Measurements from ENCODE around the gene PVR.
"Not testable (repeated sequence)": the region's sequence is repeated elsewhere in the genome, so short reads cannot be mapped to it uniquely, and the experiment has no call there.

PVR gene

DNA sequence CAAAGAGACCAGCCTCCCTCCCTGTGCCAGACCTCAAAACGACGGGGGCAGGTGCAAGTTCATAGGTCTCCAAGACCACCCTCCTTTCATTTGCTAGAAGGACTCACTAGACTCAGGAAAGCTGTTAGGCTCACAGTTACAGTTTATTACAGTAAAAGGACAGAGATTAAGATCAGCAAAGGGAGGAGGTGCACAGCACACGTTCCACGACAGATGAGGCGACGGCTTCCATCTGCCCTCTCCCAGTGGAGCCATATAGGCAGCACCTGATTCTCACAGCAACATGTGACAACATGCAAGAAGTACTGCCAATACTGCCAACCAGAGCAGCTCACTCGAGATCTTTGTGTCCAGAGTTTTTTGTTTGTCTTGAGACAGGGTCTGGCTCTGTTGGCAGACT lies 18.2 kb downstream of the PVR start:
- DNase-seq (no peak), ATAC-seq (replicated peaks) (no peak)
- Mint-ChIP-seq H3K27ac (no peak overlapping the region), H3K9me3 (no peaks in the 10 kb centered on the region), H3K36me3 (ENCODE audit: insufficient read depth) (no peaks in the 10 kb centered on the region), H3K4me3 (no peak overlapping the region), H3K4me1 (ENCODE audit: low read depth in 2 of 2) (peaks cover 0 to 5% of the 10 kb centered on the region in 2 donors), H3K27me3 (peaks cover 0 to 34% of the 10 kb centered on the region in 2 donors)

DNA sequence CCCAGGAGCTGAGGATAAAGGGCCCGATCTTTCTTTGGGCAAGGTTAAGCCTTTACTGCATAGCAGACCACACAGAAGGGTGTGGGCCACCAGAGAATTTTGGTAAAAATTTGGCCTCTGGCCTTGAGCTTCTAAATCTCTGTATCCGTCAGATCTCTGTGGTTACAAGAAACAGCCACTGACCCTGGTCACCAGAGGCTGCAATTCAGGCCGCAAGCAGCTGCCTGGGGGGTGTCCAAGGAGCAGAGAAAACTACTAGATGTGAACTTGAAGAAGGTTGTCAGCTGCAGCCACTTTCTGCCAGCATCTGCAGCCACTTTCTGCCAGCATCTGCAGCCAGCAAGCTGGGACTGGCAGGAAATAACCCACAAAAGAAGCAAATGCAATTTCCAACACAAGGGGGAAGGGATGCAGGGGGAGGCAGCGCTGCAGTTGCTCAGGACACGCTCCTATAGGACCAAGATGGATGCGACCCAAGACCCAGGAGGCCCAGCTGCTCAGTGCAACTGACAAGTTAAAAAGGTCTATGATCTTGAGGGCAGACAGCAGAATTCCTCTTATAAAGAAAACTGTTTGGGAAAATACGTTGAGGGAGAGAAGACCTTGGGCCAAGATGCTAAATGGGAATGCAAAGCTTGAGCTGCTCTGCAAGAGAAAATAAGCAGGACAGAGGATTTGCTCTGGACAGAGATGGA lies 19.1 kb downstream of the PVR start:
- peaks cover 0 to 25% of the 10 kb centered on the region in 2 donors for H3K27me3 Mint-ChIP-seq
- DNase-seq, result no peak
- H3K36me3 Mint-ChIP-seq (ENCODE audit: insufficient read depth), result no peaks in the 10 kb centered on the region

DNA sequence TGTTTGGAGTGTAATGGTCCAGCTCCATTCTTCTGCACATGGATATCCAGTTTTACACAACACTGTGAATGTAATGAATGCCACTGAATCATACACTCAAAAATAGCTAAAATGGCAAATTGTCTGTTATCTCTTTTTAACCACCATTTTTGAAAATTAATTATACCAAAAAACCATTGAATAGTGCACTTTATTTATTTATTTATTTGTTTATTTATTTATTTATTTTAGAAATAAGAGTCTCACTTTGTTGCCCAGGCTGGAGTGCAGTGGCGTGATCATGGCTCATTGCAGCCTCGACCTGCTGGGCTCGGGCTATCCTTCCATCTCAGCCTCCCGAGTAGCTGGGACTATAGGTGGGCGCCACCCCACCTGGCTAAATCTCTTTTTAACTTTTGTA lies 20.3 kb downstream of the PVR start:
- DNase-seq (no peak), ATAC-seq (replicated peaks) (no peak)
- Mint-ChIP-seq H3K9me3 (no peaks in the 10 kb centered on the region), H3K4me3 (no peak overlapping the region), H3K4me1 (ENCODE audit: low read depth in 2 of 2) (no peaks in the 10 kb centered on the region), H3K27me3 (peaks cover 0 to 23% of the 10 kb centered on the region in 2 donors), H3K36me3 (ENCODE audit: insufficient read depth) (no peaks in the 10 kb centered on the region), H3K27ac (no peak overlapping the region)

More for the DNA sequence above, 19.1 kb downstream of the PVR start:
- Mint-ChIP-seq H3K27ac (no peak overlapping the region), H3K4me3 (no peak overlapping the region), H3K9me3 (no peaks in the 10 kb centered on the region), H3K4me1 (ENCODE audit: low read depth in 2 of 2) (no peaks in the 10 kb centered on the region)
- ATAC-seq (replicated peaks), result no peak

DNA sequence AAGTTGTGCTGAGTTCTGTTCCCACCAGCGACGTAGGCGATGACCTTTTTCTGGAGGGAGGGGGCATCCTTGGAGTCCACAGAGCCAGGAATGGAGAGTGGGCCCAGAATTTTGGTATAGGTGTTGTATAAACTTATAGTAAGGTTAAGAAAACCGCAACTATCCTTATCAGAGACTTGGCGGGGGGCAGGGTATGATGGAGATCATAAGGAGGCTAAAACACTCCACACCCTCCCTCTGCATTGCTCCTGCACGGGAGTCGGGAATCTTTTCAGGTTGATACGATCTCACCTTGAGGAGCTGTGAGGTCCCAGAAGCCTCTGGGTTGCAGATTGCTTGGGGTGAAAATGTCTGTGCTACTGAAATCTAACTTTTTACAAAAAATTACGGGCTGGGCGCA lies 21.3 kb downstream of the PVR start:
- no peak overlapping the region for H3K4me3 Mint-ChIP-seq
- no peaks in the 10 kb centered on the region for H3K4me1 Mint-ChIP-seq (ENCODE audit: low read depth in 2 of 2)
- H3K27ac Mint-ChIP-seq, result no peak overlapping the region
- H3K27me3 Mint-ChIP-seq, result peaks cover 0 to 23% of the 10 kb centered on the region in 2 donors
- H3K36me3 Mint-ChIP-seq (ENCODE audit: insufficient read depth), result no peaks in the 10 kb centered on the region
- H3K9me3 Mint-ChIP-seq, result no peaks in the 10 kb centered on the region
- DNase-seq, result no peak
- ATAC-seq (replicated peaks), result no peak

DNA sequence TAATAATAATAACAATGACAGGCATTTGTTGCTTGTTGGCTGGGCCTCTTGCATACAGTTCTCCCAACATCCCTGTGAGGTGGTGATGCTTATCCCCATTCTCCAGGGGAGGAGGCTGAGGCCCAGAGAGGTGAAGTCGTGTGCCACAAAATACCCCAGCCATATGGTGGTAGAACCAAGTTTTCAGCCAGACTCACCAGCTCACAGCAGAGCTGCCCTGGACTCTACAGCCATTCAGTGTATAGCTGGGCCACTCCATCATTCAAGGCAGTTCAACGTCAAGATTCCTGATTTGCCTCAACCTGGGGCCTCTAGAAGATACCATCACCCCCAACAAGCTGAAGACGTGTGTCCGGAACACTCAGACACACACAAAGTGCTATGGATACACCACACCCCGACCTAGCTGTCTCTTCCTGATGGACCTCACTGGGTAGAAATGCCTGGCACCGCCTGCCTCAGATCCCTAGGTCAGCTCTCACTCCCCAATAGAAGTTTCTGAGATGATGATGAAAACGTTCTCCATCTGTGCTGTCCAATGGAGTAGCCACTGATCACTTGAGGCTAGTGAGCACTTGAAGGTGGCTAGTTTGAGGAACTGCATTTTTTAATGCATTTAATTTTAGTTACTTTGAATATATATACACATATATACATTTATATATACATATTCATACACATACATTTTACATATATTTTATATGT lies 23.3 kb downstream of the PVR start:
- no peak for DNase-seq
- Mint-ChIP-seq H3K9me3 (no peaks in the 10 kb centered on the region), H3K36me3 (ENCODE audit: insufficient read depth) (peaks cover 3% of the 10 kb centered on the region), H3K4me3 (no peak overlapping the region), H3K4me1 (ENCODE audit: low read depth in 2 of 2) (no peaks in the 10 kb centered on the region), H3K27me3 (peaks cover 0 to 9% of the 10 kb centered on the region in 2 donors), H3K27ac (no peak overlapping the region)
- no peak for ATAC-seq (replicated peaks)

DNA sequence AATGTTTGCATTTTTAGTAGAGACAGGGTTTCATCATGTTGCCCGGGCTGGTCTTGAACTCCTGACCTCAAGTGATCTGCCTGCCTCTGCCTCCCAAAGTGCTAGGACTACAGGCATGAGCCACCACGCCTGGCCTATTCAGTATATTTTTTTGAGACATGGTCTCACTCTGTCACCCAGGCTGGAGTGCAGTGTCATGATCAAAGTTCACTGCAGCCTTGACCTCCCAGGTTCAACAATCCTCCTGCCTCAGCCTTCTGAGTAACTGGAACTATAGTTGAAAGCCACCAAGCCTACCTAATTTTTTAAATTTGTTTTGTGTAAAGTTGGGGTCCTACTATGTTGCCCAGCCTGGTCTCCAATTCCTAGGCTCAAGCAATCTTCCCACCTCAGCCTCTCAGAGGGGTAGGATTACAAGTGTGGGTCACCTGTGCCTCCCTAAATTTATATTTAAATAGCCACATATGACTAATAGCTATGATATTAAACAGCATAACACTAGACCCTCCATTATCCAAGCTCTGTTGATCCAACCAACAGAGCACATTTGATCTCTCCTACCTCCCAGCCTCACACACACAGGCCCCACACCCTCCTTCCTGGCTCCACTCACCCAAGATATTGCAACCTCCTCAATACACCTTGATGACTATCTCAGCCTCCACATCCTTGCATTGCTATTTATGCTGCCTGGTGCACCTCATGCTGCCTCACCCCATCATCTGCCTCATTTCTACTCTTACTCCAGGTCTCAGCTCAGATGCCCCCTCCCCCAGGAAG lies 25.5 kb downstream of the PVR start:
- no peak for ATAC-seq (replicated peaks)
- Mint-ChIP-seq H3K9me3 (no peaks in the 10 kb centered on the region), H3K27ac (no peak overlapping the region), H3K4me3 (no peak overlapping the region), H3K36me3 (ENCODE audit: insufficient read depth) (peaks cover 3% of the 10 kb centered on the region), H3K27me3 (no peaks in the 10 kb centered on the region), H3K4me1 (ENCODE audit: low read depth in 2 of 2) (no peaks in the 10 kb centered on the region)
- no peak for DNase-seq

DNA sequence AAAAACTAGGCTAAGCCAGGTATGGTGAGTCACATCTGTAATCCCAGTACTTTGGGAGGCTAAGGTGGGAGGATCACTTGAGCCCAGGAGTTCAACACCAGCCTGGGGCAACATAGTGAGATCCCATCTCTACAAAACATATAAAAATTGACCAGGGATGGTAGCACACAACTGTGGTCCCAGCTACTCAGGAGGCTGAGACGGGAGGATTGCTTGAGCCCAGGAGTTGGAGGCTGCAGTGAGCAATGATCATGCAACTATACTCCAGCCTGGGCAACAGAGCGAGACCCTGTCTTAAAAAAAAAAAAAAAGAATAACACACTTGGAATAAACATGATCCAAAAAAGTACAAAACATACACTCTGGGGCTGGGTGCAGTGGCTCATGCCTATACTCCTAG lies 26.3 kb downstream of the PVR start:
- H3K9me3 Mint-ChIP-seq; DNase-seq; ATAC-seq (replicated peaks); H3K4me1 Mint-ChIP-seq (ENCODE audit: low read depth in 2 of 2); H3K36me3 Mint-ChIP-seq (ENCODE audit: insufficient read depth); H3K27me3 Mint-ChIP-seq; H3K27ac Mint-ChIP-seq; H3K4me3 Mint-ChIP-seq: not testable (repeated sequence)

DNA sequence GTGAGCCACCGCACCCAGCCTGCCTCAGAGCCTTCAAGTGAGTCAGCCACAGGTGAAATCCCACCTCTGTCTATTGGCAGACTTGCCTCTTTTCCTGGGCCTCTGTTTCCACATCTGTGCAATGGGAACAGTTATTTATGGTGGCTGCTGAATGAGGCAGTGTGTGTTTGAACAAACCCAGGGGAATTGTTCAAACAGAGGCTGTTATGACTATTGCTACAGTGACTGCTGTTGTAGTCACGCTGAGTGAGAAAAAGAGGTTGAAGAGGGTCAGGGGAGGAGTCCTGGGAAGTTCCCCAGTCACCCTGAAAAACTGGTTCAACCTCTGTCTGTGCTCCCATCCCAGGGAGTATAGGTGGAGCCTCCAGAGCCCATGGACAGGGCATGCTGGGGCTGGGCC lies 27.7 kb downstream of the PVR start, which contains the start of gene CEACAM19:
CEACAM19 (plus strand) TSS at position 83 of the 400 bp plus-strand sequence. CDS start 450 bp downstream, outside the sequence.
- DNase-seq, result no peak
- H3K27ac Mint-ChIP-seq, result no peak within 1 kb of the TSS
- peaks cover 3% of the 10 kb centered on the region for H3K36me3 Mint-ChIP-seq (ENCODE audit: insufficient read depth)
- no peak for ATAC-seq (replicated peaks)
- no peaks in the 10 kb centered on the region for H3K4me1 Mint-ChIP-seq (ENCODE audit: low read depth in 2 of 2)
- H3K9me3 Mint-ChIP-seq, result no peaks in the 10 kb centered on the region
- peaks cover 5 to 15% of the 10 kb centered on the region in 2 donors for H3K27me3 Mint-ChIP-seq
- no peak within 1 kb of the TSS for H3K4me3 Mint-ChIP-seq

DNA sequence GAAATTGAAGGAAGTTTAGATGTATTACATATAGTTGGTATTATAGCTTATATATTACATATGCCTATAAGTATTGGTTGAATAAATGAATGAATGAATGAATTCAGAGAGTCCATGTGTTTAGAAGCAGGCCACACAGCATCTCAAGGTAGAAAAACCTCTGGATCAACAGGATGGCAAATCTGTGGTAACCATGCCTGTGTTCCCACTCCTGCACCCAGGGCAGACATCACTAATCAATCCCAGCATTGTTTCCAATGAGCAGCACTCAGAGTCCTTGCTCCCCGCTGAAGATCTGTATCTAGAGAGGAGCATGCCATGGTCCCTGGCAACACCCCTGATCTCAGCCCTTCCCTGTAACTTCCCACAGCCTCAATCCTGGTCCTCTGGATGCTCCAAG lies 28.5 kb downstream of the PVR start:
- H3K36me3 Mint-ChIP-seq (ENCODE audit: insufficient read depth), result peaks cover 3% of the 10 kb centered on the region
- H3K27ac Mint-ChIP-seq, result no peak overlapping the region
- H3K4me1 Mint-ChIP-seq (ENCODE audit: low read depth in 2 of 2), result no peaks in the 10 kb centered on the region
- ATAC-seq (replicated peaks) (no peak), DNase-seq (no peak)
- no peak overlapping the region for H3K4me3 Mint-ChIP-seq
- H3K9me3 Mint-ChIP-seq, result no peaks in the 10 kb centered on the region
- peaks cover 5 to 15% of the 10 kb centered on the region in 2 donors for H3K27me3 Mint-ChIP-seq

DNA sequence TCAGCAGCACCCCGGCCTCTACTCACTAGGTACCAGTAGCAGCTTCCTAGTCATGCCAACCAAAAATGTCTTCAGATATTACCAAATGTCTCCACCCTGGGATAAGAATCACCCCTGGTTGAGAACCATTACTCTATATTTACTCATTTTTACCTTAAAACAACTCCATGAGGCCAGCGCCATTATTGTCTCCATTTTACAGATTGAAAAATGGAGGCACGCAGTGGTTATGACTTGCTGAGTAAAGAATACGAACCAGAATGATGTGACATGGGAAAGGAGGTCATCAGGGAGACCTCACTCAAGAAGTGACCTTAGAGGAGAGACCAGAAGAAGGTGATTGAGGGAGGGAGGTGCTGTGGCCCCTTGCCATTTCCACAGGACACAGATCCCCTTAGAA lies 29.8 kb downstream of the PVR start:
- peaks cover 3% of the 10 kb centered on the region for H3K36me3 Mint-ChIP-seq (ENCODE audit: insufficient read depth)
- no peak overlapping the region for H3K27ac Mint-ChIP-seq
- ATAC-seq (replicated peaks) (no peak), DNase-seq (no peak)
- peaks cover 5 to 18% of the 10 kb centered on the region in 2 donors for H3K27me3 Mint-ChIP-seq
- no peaks in the 10 kb centered on the region for H3K9me3 Mint-ChIP-seq
- H3K4me3 Mint-ChIP-seq, result no peak overlapping the region
- no peaks in the 10 kb centered on the region for H3K4me1 Mint-ChIP-seq (ENCODE audit: low read depth in 2 of 2)

DNA sequence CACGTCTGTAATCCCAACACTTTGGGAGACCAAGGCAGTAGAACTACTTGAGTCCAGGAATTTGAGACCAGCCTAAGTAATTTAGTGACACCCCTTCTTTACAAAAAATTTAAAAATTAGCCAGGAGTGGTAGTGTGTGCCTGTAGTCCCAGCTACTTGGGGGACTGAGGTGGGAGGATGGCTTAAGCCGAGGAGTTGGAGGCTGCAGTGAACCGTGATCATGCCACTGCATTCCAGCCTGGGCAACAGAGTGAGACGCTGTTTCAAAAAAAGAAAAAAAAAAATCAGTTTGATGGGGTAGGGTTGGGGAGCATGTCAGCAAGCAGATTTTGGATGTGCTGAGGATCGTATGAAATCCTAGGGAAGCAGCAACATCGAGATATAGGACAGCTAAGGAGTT lies 31.8 kb downstream of the PVR start:
- no peak for DNase-seq
- Mint-ChIP-seq H3K36me3 (ENCODE audit: insufficient read depth) (no peaks in the 10 kb centered on the region), H3K4me1 (ENCODE audit: low read depth in 2 of 2) (no peaks in the 10 kb centered on the region), H3K4me3 (no peak overlapping the region), H3K27ac (no peak overlapping the region), H3K9me3 (no peaks in the 10 kb centered on the region), H3K27me3 (peaks cover 10 to 32% of the 10 kb centered on the region in 2 donors)
- ATAC-seq (replicated peaks), result no peak

DNA sequence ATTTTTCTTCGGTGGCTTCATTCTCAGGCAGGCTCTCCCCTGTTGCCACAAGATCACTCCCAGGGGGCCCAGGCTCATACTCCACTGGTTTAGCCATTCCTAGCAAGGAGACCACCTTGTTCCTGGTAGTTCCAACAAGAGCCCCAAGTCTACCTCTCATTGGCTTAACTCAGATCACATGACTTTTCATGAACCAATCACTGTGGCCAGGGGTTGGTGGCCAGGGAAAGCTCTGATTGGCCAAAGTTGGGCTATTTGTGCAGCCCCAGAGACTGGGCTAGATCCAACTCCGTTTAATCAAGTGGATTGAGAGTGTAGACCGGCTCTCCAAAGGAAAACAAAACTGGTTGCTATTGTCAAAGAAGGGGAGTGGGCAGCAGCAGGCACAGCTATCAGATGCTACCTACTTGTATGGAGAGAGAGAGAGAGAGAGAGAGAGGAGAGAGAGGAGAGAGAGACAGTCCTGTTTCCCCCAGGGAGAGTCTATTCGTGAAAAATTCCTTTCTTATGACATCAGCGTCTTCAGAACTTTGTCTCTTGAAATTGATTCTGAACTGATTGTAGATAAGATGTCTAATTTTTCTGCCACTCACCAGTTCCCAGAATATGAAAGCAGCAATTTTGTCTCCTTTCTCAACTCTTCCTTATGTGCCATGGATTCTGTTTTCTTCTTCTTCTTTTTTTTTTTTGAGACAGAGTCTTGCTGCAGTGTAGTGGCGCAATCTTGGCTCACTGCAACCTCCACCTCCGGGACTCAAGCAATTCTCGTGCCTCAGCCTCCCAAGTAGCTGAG lies 33.5 kb downstream of the PVR start:
- no peak overlapping the region for H3K27ac Mint-ChIP-seq
- DNase-seq (no peak), ATAC-seq (replicated peaks) (no peak)

DNA sequence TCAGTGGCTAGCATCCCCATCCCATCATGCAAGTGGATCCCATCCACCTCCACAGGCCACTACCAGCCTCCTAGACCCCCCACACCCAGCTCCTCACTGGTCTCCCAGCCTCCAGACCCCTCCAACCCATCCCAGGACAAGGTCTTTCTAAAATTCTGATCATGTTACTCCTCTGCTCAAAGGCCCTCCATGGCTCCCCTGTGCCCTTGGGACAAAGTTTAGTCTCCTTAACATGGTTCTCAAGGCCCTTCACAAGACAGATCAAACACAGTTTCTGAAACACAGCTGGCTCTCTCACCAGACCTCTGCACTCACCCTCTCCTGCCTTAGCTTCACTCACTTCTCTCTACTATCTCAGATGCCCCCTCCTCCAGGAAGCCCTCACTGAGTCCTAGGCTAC lies 36.8 kb downstream of the PVR start:
- Mint-ChIP-seq H3K27me3 (peaks cover 21 to 45% of the 10 kb centered on the region in 2 donors), H3K4me1 (ENCODE audit: low read depth in 2 of 2) (peaks cover 2 to 3% of the 10 kb centered on the region in 2 donors), H3K9me3 (no peaks in the 10 kb centered on the region), H3K27ac (no peak overlapping the region), H3K36me3 (ENCODE audit: insufficient read depth) (peaks cover 3% of the 10 kb centered on the region), H3K4me3 (no peak overlapping the region)
- DNase-seq, result no peak
- no peak for ATAC-seq (replicated peaks)

More for the DNA sequence above, 33.5 kb downstream of the PVR start:
- H3K36me3 Mint-ChIP-seq (ENCODE audit: insufficient read depth), result no peaks in the 10 kb centered on the region
- no peak overlapping the region for H3K4me3 Mint-ChIP-seq
- H3K4me1 Mint-ChIP-seq (ENCODE audit: low read depth in 2 of 2), result no peaks in the 10 kb centered on the region
- H3K9me3 Mint-ChIP-seq, result no peaks in the 10 kb centered on the region
- peaks cover 13 to 39% of the 10 kb centered on the region in 2 donors for H3K27me3 Mint-ChIP-seq
